WTC11 (cell line): ENCODE data around the gene OR2V2. TPM values are rescaled to one million over a fixed set of nuclear protein-coding genes. Genes with fewer than 3 reads are reported as not detected.
A peak's percentile ranks its signal among the peaks of the same experiment; 100 is the strongest.

ENCODE experiments used
- ATAC-seq: fragments of 200-7000 bp; cut with Tn5 transposase; 2 replicates; pipeline ENCODE4 v1.10.0; 2021; ENCODE audit warnings: mild to moderate bottlenecking, moderate library complexity
- CTCF ChIA-PET: fragments of 300-600 bp; sonication (Branson Sonifier 250); formaldehyde crosslinking; loops from one replicate; lab custom pipeline; 2021; ENCODE audit warnings: antibody characterized with exemption; lab: Charles Lee
- POLR2A ChIA-PET: fragments of 350-600 bp; sonication (Branson Sonifier 250); formaldehyde crosslinking; loops from one replicate; lab custom pipeline; 2021; ENCODE audit warnings: antibody characterized with exemption; lab: Charles Lee
- DNase-seq: peaks from one replicate; pipeline ENCODE4 v3.0.0; 2021; ENCODE audit warnings: low spot score
- H3K27ac Mint-ChIP-seq: 2 replicates; pipeline ENCODE4 v1.8.0; 2021; ENCODE audit warnings: mixed read lengths
- H3K27me3 Mint-ChIP-seq: 2 replicates; pipeline ENCODE4 v1.8.0; 2021; ENCODE audit warnings: low read depth, mild to moderate bottlenecking, moderate library complexity, mixed read lengths
- H3K36me3 Mint-ChIP-seq: 2 replicates; pipeline ENCODE4 v1.8.0; 2021; ENCODE audit warnings: mixed read lengths
- H3K4me1 Mint-ChIP-seq: 2 replicates; pipeline ENCODE4 v1.8.0; 2022; ENCODE audit warnings: mixed read lengths
- H3K4me3 Mint-ChIP-seq: 2 replicates; pipeline ENCODE4 v1.8.0; 2021; ENCODE audit warnings: mild to moderate bottlenecking, moderate library complexity, mixed read lengths
- H3K9me3 Mint-ChIP-seq: 2 replicates; pipeline ENCODE4 v1.8.0; 2021; ENCODE audit warnings: mixed read lengths
- ATF1 ChIP-seq: sonication (generic); formaldehyde crosslinking; IDR thresholded peaks from 2 replicates; pipeline ENCODE4 v1.8.1; 2023; ENCODE audit warnings: mild to moderate bottlenecking, moderate library complexity, missing genetic modification reagents
- EMX1 ChIP-seq: fragments of 250-450 bp; sonication (Bioruptor Pico); IDR thresholded peaks from 2 replicates; pipeline ENCODE4 v1.8.0; 2021; ENCODE audit warnings: mild to moderate bottlenecking
- ESRRA ChIP-seq: sonication (generic); formaldehyde crosslinking; IDR thresholded peaks from 2 replicates; pipeline ENCODE4 v1.8.1; 2022; ENCODE audit warnings: mild to moderate bottlenecking, missing genetic modification reagents, borderline replicate concordance
- FOXJ3 ChIP-seq: sonication (generic); formaldehyde crosslinking; IDR thresholded peaks from 2 replicates; pipeline ENCODE4 v1.9.0; 2021; ENCODE audit warnings: missing genetic modification reagents, mild to moderate bottlenecking, borderline replicate concordance
- FOXK1 ChIP-seq: sonication (generic); formaldehyde crosslinking; IDR thresholded peaks from 2 replicates; pipeline ENCODE4 v1.8.0; 2022; ENCODE audit warnings: mild to moderate bottlenecking, moderate library complexity, missing genetic modification reagents
- FOXP4 ChIP-seq: sonication (generic); formaldehyde crosslinking; IDR thresholded peaks from 2 replicates; pipeline ENCODE4 v1.8.0; 2022; ENCODE audit warnings: mild to moderate bottlenecking, missing genetic modification reagents
- GABPB1 ChIP-seq: sonication (generic); formaldehyde crosslinking; IDR thresholded peaks from 2 replicates; pipeline ENCODE4 v1.8.1; 2023; ENCODE audit warnings: mild to moderate bottlenecking, missing genetic modification reagents
- NFATC4 ChIP-seq: fragments of 250-450 bp; sonication (Bioruptor Pico); IDR thresholded peaks from 2 replicates; pipeline ENCODE4 v1.9.0; 2021; ENCODE audit warnings: mild to moderate bottlenecking
- NFE2L1 ChIP-seq: sonication (generic); formaldehyde crosslinking; IDR thresholded peaks from 2 replicates; pipeline ENCODE4 v1.8.1; 2023; ENCODE audit warnings: missing genetic modification reagents
- PRRX2 ChIP-seq: fragments of 250-450 bp; sonication (Bioruptor Pico); IDR thresholded peaks from 2 replicates; pipeline ENCODE4 v1.8.0; 2021; ENCODE audit warnings: mild to moderate bottlenecking
- RELA ChIP-seq: sonication (generic); formaldehyde crosslinking; IDR thresholded peaks from 2 replicates; pipeline ENCODE4 v1.8.1; 2022; ENCODE audit warnings: missing genetic modification reagents, mild to moderate bottlenecking, borderline replicate concordance
- SMAD3 ChIP-seq: sonication (generic); formaldehyde crosslinking; IDR thresholded peaks from 2 replicates; pipeline ENCODE4 v1.8.0; 2022; ENCODE audit warnings: missing genetic modification reagents, mild to moderate bottlenecking, borderline replicate concordance
- SMAD4 ChIP-seq: sonication (generic); formaldehyde crosslinking; IDR thresholded peaks from 2 replicates; pipeline ENCODE4 v1.8.0; 2022; ENCODE audit warnings: mild to moderate bottlenecking, missing genetic modification reagents
- TEAD1 ChIP-seq: sonication (generic); formaldehyde crosslinking; IDR thresholded peaks from 2 replicates; pipeline ENCODE4 v1.8.0; 2022; ENCODE audit warnings: mild to moderate bottlenecking, missing genetic modification reagents
- ZNF423 ChIP-seq: fragments of 250-450 bp; sonication (Bioruptor Pico); IDR thresholded peaks from 2 replicates; pipeline ENCODE4 v2.1.2; 2022; ENCODE audit warnings: mild to moderate bottlenecking, moderate library complexity
- ZNF671 ChIP-seq: fragments of 250-450 bp; sonication (Bioruptor Pico); IDR thresholded peaks from 2 replicates; pipeline ENCODE4 v1.8.0; 2021; ENCODE audit warnings: mild to moderate bottlenecking
- total RNA-seq: library from RNA; stranded (reverse); gene quantifications from 3 replicates; pipeline ENCODE4 v1.2.3, GENCODE V29; 2021
- TF ChIP-seq, protein P1 (sequence below): fragments of 250-450 bp; sonication (Bioruptor Pico); IDR thresholded peaks from 2 replicates; pipeline ENCODE4 v1.9.0; 2021; ENCODE audit warnings: mild to moderate bottlenecking
- TF ChIP-seq, protein P2 (sequence below): fragments of 200-600 bp; IDR thresholded peaks from 2 replicates; pipeline ENCODE4 v1.8.0; 2022; ENCODE audit warnings: antibody characterized with exemption

Gene OR2V2
- total RNA-seq, 1 experiment from 2014 or later: not detected

DNA sequence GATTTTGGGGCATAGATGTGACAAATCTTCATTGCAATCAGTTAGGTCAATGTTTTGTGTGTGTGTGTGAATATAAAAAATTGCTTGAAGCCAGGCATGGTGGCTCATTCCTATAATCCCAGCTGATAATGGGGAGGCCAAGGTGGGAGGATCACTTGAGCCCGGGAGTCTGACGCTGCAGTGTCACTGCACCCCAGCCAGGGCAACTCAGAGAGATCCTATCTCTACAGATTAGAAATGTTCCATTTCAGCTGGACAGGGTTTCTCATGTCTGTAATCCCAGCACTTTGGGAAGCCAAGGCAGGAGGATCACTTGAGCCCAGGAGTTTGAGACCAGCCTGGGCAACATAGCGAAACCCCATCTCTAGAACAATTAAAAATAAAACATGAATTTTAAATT is 11.5 kb downstream of the OR2V2 start (continued):
- TF ChIP-seq ESRRA: no peak

GRCh38 chr5:181159286-181160151 is 12.1 kb downstream of the OR2V2 start:
- ChIA-PET POLR2A (no interaction called here), CTCF (interaction anchor here (0.6 to 1.3 kb wide), 7 partner anchors 9 to 299 kb away, joined by 3 to 7 read pairs (median 4); no protein-coding TSS in a partner anchor)
- ATAC-seq: peak; percentile 62
- DNase-seq: peak; percentile 94
- peak overlapping the region; percentile 92 for H3K27ac Mint-ChIP-seq
- H3K4me3 Mint-ChIP-seq: peak overlapping the region; percentile 40
- no peaks in the 10 kb centered on the region for H3K36me3 Mint-ChIP-seq
- TF ChIP-seq NFE2L1 (CRISPR knock-in tag): 0 out of 2 replicates have a peak, but pooled peaks have one; percentile 32
- no peak for TF ChIP-seq FOXK1
- TF ChIP-seq ZNF671 (CRISPR knock-in tag): no peak
- TF ChIP-seq, protein P1, sequence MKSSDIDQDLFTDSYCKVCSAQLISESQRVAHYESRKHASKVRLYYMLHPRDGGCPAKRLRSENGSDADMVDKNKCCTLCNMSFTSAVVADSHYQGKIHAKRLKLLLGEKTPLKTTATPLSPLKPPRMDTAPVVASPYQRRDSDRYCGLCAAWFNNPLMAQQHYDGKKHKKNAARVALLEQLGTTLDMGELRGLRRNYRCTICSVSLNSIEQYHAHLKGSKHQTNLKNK (CRISPR knock-in tag): no peak
- no peak for TF ChIP-seq PRRX2 (CRISPR knock-in tag)
- TF ChIP-seq NFATC4 (CRISPR knock-in tag): no peak
- TF ChIP-seq, protein P2, sequence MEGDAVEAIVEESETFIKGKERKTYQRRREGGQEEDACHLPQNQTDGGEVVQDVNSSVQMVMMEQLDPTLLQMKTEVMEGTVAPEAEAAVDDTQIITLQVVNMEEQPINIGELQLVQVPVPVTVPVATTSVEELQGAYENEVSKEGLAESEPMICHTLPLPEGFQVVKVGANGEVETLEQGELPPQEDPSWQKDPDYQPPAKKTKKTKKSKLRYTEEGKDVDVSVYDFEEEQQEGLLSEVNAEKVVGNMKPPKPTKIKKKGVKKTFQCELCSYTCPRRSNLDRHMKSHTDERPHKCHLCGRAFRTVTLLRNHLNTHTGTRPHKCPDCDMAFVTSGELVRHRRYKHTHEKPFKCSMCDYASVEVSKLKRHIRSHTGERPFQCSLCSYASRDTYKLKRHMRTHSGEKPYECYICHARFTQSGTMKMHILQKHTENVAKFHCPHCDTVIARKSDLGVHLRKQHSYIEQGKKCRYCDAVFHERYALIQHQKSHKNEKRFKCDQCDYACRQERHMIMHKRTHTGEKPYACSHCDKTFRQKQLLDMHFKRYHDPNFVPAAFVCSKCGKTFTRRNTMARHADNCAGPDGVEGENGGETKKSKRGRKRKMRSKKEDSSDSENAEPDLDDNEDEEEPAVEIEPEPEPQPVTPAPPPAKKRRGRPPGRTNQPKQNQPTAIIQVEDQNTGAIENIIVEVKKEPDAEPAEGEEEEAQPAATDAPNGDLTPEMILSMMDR: peak; percentile 81
- TF ChIP-seq SMAD4 (CRISPR knock-in tag): no peak
- TF ChIP-seq ATF1 (CRISPR knock-in tag): no peak
- TF ChIP-seq EMX1: 0 out of 2 replicates have a peak, but pooled peaks have one; percentile 55
- TF ChIP-seq ZNF423 (CRISPR knock-in tag): peak; percentile 26; the same call in 1 of the 2 replicates
- TF ChIP-seq SMAD3 (CRISPR knock-in tag): no peak
- TF ChIP-seq TEAD1 (CRISPR knock-in tag): no peak
- peaks cover 52% of the 10 kb centered on the region for H3K27me3 Mint-ChIP-seq
- peaks cover 19% of the 10 kb centered on the region for H3K4me1 Mint-ChIP-seq
- peaks cover 8% of the 10 kb centered on the region for H3K9me3 Mint-ChIP-seq

GRCh38 chr5:181160152-181160754 is 12.9 kb downstream of the OR2V2 start:
- POLR2A ChIA-PET: no interaction called here
- Mint-ChIP-seq H3K36me3 (no peaks in the 10 kb centered on the region), H3K27me3 (peaks cover 50% of the 10 kb centered on the region), H3K4me1 (peaks cover 19% of the 10 kb centered on the region), H3K9me3 (0 out of 2 replicates have a peak, but pooled peaks cover 4% of the 10 kb centered on the region), H3K4me3 (peak overlapping the region; percentile 45), H3K27ac (peak overlapping the region; percentile 80)
- CTCF ChIA-PET: interaction anchor here (0.6 to 1.3 kb wide), 8 partner anchors 8 to 300 kb away, joined by 3 to 7 read pairs (median 4); no protein-coding TSS in a partner anchor
- ATAC-seq (peak; percentile 55), DNase-seq (peak; percentile 74)
- TF ChIP-seq NFE2L1 (CRISPR knock-in tag): 0 out of 2 replicates have a peak, but pooled peaks have one; percentile 2
- TF ChIP-seq FOXP4 (CRISPR knock-in tag): no peak
- no peak for TF ChIP-seq RELA
- no peak for TF ChIP-seq FOXJ3 (CRISPR knock-in tag)
- no peak for TF ChIP-seq GABPB1 (CRISPR knock-in tag)
